B cell (primary cell): Measurements from ENCODE around the gene SHB. TPM values are rescaled to one million over a fixed set of nuclear protein-coding genes. Genes with fewer than 3 reads are reported as not detected.

ENCODE experiments used
- ATAC-seq: fragments of 200-7000 bp; cut with Tn5 transposase; one replicate; pipeline ENCODE4 v1.10.0; 2021; ENCODE audit warnings: low read depth, mild to moderate bottlenecking, moderate number of reproducible peaks, moderate library complexity
- CTCF ChIA-PET: fragments of 350-600 bp; sonication (Branson Sonifier 250); formaldehyde crosslinking; loops from one replicate; lab custom pipeline; 2021; ENCODE audit warnings: antibody characterized with exemption, inconsistent platforms; lab: Charles Lee
- POLR2A ChIA-PET: fragments of 350-600 bp; sonication (Branson Sonifier 250); formaldehyde crosslinking; loops from one replicate; lab custom pipeline; 2021; ENCODE audit warnings: antibody characterized with exemption; lab: Charles Lee
- DNase-seq: peaks from one replicate; pipeline ENCODE4 v3.0.0; 2013
- H2AFZ ChIP-seq: 2 replicates; pipeline ENCODE4 v1.6.1; 2012; ENCODE audit warnings: mild to moderate bottlenecking, low read depth, low read length; ENCODE audit not compliant: insufficient read depth, poor library complexity, severe bottlenecking
- H3K27ac ChIP-seq, 2 donors: 1 replicate in 1 of 2; 2 replicates in 1 of 2; pipeline ENCODE4 v1.5.1; 2012 to 2013; ENCODE audit warnings: low read length in 2 of 2, mild to moderate bottlenecking in 2 of 2, moderate library complexity in 1 of 2
- H3K27me3 ChIP-seq, 4 experiments: fragments of 200-600 bp in 1 of 4; sonication (generic) in 1 of 4; replicated peaks in 1 of 4; 1 replicate in 2 of 4; 2 replicates in 2 of 4; pipeline versions ENCODE4 v1.6.1 to v1.7.0; 2013 to 2016; ENCODE audit warnings: low read length in 3 of 4, mild to moderate bottlenecking in 2 of 4, mixed read lengths in 1 of 4, moderate library complexity in 1 of 4; ENCODE audit not compliant: insufficient read depth in 4 of 4, control insufficient read depth in 3 of 4; ENCODE audit errors: control extremely low read depth in 1 of 4
- H3K36me3 ChIP-seq, 2 experiments: replicated peaks in 1 of 2; 1 replicate in 1 of 2; 2 replicates in 1 of 2; pipeline versions ENCODE4 v1.6.1 to v1.7.1; 2013; ENCODE audit warnings: low read length in 1 of 2; ENCODE audit not compliant: insufficient read depth in 2 of 2, control insufficient read depth in 1 of 2; ENCODE audit errors: control extremely low read depth in 1 of 2, extremely low read depth in 1 of 2
- H3K4me1 ChIP-seq, 2 donors: fragments of 200-600 bp in 1 of 2; sonication (generic) in 1 of 2; 1 replicate in 1 of 2; 2 replicates in 1 of 2; pipeline versions ENCODE4 v1.5.1 to v1.6.1; 2013 to 2017; ENCODE audit warnings: low read length in 2 of 2; ENCODE audit not compliant: control insufficient read depth in 2 of 2, insufficient read depth in 2 of 2
- H3K4me2 ChIP-seq: replicated peaks from 2 replicates; pipeline ENCODE3; 2012; ENCODE audit warnings: mild to moderate bottlenecking, low read depth, low read length; ENCODE audit not compliant: poor library complexity, severe bottlenecking
- H3K4me3 ChIP-seq, 5 experiments: fragments of 200-600 bp in 1 of 5; sonication (generic) in 1 of 5; 1 replicate in 3 of 5; 2 replicates in 2 of 5; pipeline versions ENCODE4 v1.5.1 to v1.7.0; 2011 to 2016; ENCODE audit warnings: low read length in 4 of 5, mild to moderate bottlenecking in 4 of 5, low read depth in 2 of 5, control low read depth in 1 of 5, moderate library complexity in 1 of 5; ENCODE audit not compliant: insufficient read depth in 1 of 5; ENCODE audit errors: control extremely low read depth in 1 of 5, extremely low read depth in 1 of 5
- H3K79me2 ChIP-seq: fragments of 200-600 bp; sonication (generic); one replicate; pipeline ENCODE4 v1.6.0; 2016; ENCODE audit warnings: low read length; ENCODE audit not compliant: control insufficient read depth, insufficient read depth
- H3K9ac ChIP-seq: fragments of 200-600 bp; sonication (generic); 2 replicates; pipeline ENCODE4 v1.6.1; 2017; ENCODE audit warnings: mild to moderate bottlenecking, low read length, moderate library complexity
- H3K9me3 ChIP-seq, 3 donors: one replicate each; pipeline versions ENCODE4 v1.6.1 to v1.7.1; 2013; ENCODE audit warnings: low read length in 2 of 3; ENCODE audit not compliant: control insufficient read depth in 2 of 3, insufficient read depth in 1 of 3; ENCODE audit errors: control extremely low read depth in 1 of 3
- H4K20me1 ChIP-seq: 2 replicates; pipeline ENCODE4 v1.6.0; 2012; ENCODE audit warnings: mild to moderate bottlenecking, low read length; ENCODE audit not compliant: insufficient read depth, control insufficient read depth, poor library complexity, severe bottlenecking
- H3K27ac Mint-ChIP-seq: one replicate; pipeline ENCODE4 v1.8.0; 2021; ENCODE audit warnings: mixed read lengths
- H3K27me3 Mint-ChIP-seq: one replicate; pipeline ENCODE4 v1.8.0; 2021; ENCODE audit warnings: mixed read lengths
- H3K4me1 Mint-ChIP-seq: one replicate; pipeline ENCODE4 v1.8.0; 2021; ENCODE audit warnings: mixed read lengths
- H3K4me3 Mint-ChIP-seq: one replicate; pipeline ENCODE4 v1.8.0; 2021; ENCODE audit warnings: mixed read lengths
- H3K9me3 Mint-ChIP-seq: one replicate; pipeline ENCODE4 v1.8.0; 2022; ENCODE audit warnings: mixed read lengths; ENCODE audit not compliant: insufficient read depth
- CTCF ChIP-seq: fragments of 200-600 bp; IDR thresholded peaks from one replicate; pipeline ENCODE4 v1.8.0; 2022; ENCODE audit warnings: antibody characterized with exemption, mild to moderate bottlenecking
- EZH2 ChIP-seq: IDR thresholded peaks from 2 replicates; pipeline ENCODE4 v1.6.1; 2012; ENCODE audit warnings: borderline replicate concordance, low read depth, mild to moderate bottlenecking, moderate library complexity, low read length; ENCODE audit not compliant: insufficient read depth, poor library complexity, severe bottlenecking
- WGBS: methylation state at CpG from one replicate; pipeline ENCODE4 v1.1.5; 2013; ENCODE audit warnings: missing lambda C conversion rate; ENCODE audit not compliant: insufficient coverage; 5-methylcytosine and 5-hydroxymethylcytosine counted together
- intact Hi-C: fragments of 100-400 bp; cut with micrococcal nuclease; formaldehyde crosslinking; loops from one replicate; pipeline ENCODE4 v1.10.0; 2022
- polyA plus RNA-seq: library from polyadenylated mRNA; depleted of rRNA; stranded (reverse); fragments of >200 nt; gene quantifications from 2 replicates; pipeline ENCODE4 v1.2.3, GENCODE V29; 2012
- total RNA-seq, 2 donors: library from RNA; stranded (reverse); fragments of 120-200 nt in 1 of 2; gene quantifications; 1 replicate in 1 of 2; 2 replicates in 1 of 2; pipeline versions ENCODE4 v1.2.3 to v1.2.4, GENCODE V29; 2013 to 2022

The SHB gene
- total and polyA plus RNA-seq, 2 donors (not counting 1 experiment from before 2014, with no cell fraction given): 0.06 to 1.9 TPM

- Histone ChIP-seq H3K9me3 (peaks cover 0 to 5% (median 0%) of the 10 kb centered on the region in 3 donors), H3K4me1 (peaks cover 5 to 11% of the 10 kb centered on the region in 2 donors), H3K36me3 (no peaks in the 10 kb centered on the region), H3K79me2 (peaks cover 6% of the 10 kb centered on the region), H2AFZ (no peak overlapping the region), H3K27me3 (no peaks in the 10 kb centered on the region), H3K4me2 (no peak overlapping the region), H3K27ac (no peak overlapping the region), H3K9ac (no peak overlapping the region), H4K20me1 (no peaks in the 10 kb centered on the region), H3K4me3 (no peak overlapping the region)
- Mint-ChIP-seq H3K9me3 (no peaks in the 10 kb centered on the region), H3K4me1 (peaks cover 9% of the 10 kb centered on the region), H3K4me3 (no peak overlapping the region), H3K27me3 (no peaks in the 10 kb centered on the region), H3K27ac (no peak overlapping the region)
- 80% methylated on average over 1 of the region's 4 CpGs for WGBS
- intact Hi-C loops: no loop called here
- no peak for DNase-seq
- ATAC-seq: no peak
- CTCF ChIA-PET: interaction anchor here (0.8 to 1.2 kb wide), 3 partner anchors 253 to 528 kb away, joined by 3 read pairs; no protein-coding TSS in a partner anchor
- POLR2A ChIA-PET: no interaction called here
- TF ChIP-seq CTCF (no peak), EZH2 (no peak)
Observed at GRCh38 chr9:37908283-37908682, 160.7 kb downstream of the SHB start.

DNA sequence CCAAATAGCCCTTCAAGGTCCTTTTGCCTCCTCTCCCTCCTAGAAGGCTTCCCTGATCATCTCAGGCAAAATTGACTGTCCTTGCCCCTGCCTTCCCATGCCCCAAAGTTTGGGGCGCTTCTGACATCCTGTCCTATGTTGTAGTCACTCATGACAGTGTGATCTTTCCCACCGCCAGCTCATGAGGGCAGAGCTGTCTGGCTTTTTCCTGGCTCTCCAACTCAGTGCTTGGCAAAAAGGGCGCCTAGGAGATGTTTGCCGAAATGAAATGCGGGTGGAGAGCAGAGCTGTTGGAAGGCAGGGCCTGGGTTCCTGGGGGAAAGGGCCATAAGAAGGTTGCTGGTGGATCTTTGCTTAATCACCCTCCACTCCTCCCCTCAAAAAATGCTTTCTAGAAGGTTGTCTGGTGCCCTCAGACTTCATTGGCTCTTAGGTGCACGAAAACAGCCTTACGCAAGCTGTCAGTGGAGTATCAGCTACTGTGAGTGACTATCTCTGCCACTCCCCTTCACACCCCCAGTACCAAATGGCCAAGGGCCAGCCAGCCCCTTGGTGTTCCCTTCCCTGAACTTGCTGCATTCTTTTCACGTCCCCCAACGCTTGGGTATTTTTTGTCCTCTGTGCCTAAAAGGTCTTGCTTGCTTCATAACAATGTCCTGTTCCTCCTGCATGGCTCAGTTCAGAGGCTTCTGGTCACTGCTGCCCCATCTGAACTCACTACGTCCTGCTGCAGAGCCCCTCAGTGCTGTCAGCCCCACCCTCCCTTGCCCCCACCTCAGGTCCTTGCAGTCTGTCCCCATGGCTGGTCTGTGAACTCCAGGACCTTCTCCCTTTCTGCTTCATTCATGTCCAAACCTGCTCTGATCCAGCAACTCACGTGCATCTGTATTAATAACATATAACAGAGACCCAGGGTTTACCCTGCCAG lies 162.5 kb downstream of the SHB start:
- no peaks in the 10 kb centered on the region for H3K9me3 Mint-ChIP-seq
- TF ChIP-seq CTCF (no peak), EZH2 (no peak)
- no peak for DNase-seq
- Histone ChIP-seq H3K79me2 (peaks cover 15% of the 10 kb centered on the region), H3K9me3 (peaks cover 0 to 5% (median 0%) of the 10 kb centered on the region in 3 donors), H3K4me2 (no peak overlapping the region), H3K4me1 (peaks cover 14 to 20% of the 10 kb centered on the region in 2 donors), H3K9ac (no peak overlapping the region), H2AFZ (no peak overlapping the region), H3K27me3 (no peaks in the 10 kb centered on the region), H3K27ac (no peak overlapping the region), H3K4me3 (no peak overlapping the region), H3K36me3 (no peaks in the 10 kb centered on the region), H4K20me1 (no peaks in the 10 kb centered on the region)
- no peak for ATAC-seq
- intact Hi-C loops: no loop called here
- 87% methylated on average over 7 of the region's 11 CpGs for WGBS
- ChIA-PET CTCF (no interaction called here), POLR2A (no interaction called here)
- peak overlapping the region; percentile 17 for H3K27ac Mint-ChIP-seq
- H3K4me3 Mint-ChIP-seq: peak overlapping the region; percentile 16
- peaks cover 20% of the 10 kb centered on the region for H3K4me1 Mint-ChIP-seq
- no peaks in the 10 kb centered on the region for H3K27me3 Mint-ChIP-seq
